Measurements from ENCODE around the gene PCLO.

- peak; percentile 88 for TF ChIP-seq CTCF (conservative IDR thresholded peaks at IDR 0.05; ENCODE audit: low read depth, low read length)
- TF ChIP-seq EZH2phosphoT487 (IDR thresholded peaks at IDR 0.05; ENCODE audit: borderline replicate concordance, low read length) = no peak
- no peak for TF ChIP-seq EZH2 (IDR thresholded peaks at IDR 0.05; ENCODE audit: low read length, unreplicated experiment)
These were observed 433.3 kb downstream of the PCLO start for GRCh38 chr7:82729172-82730030.
